HepG2 (cell line): ENCODE data around the gene CERS6. TPM values are rescaled to one million over a fixed set of nuclear protein-coding genes. Genes with fewer than 3 reads are reported as not detected.

Experiments used
- ATAC-seq: fragments of 200-7000 bp; cut with Tn5 transposase; 3 replicates; pipeline ENCODE4 v1.9.1; 2020; ENCODE audit warnings: mild to moderate bottlenecking, moderate library complexity
- BruUV-seq: library from RNA; stranded (reverse); fragments of 400-500 nt; replicated peaks from 2 replicates; lab custom pipeline; 2021; lab: Mats Ljungman, UMichigan
- CTCF ChIA-PET: fragments of 300-600 bp; formaldehyde crosslinking; extraction: SDS; loops from one replicate; lab custom pipeline; 2021; ENCODE audit warnings: low total read pairs, inconsistent platforms, low intra/inter-chr PET ratio; lab: Yijun Ruan, JAX
- POLR2A ChIA-PET: fragments of 350-600 bp; sonication (Branson Sonifier 250); formaldehyde crosslinking; loops from one replicate; lab custom pipeline; 2020; ENCODE audit warnings: antibody characterized with exemption, inconsistent platforms; lab: Yijun Ruan, JAX
- DNase-seq: peaks from one replicate; pipeline ENCODE4 v3.0.0-alpha.2; 2015; ENCODE audit warnings: low spot score
- FAIRE-seq: peaks from 3 replicates; lab custom pipeline; 2011; peaks lifted over from hg19 to GRCh38; lab: Jason Lieb, UNC
- H2AFZ ChIP-seq: one replicate; pipeline ENCODE4 v1.6.1; 2011; ENCODE audit warnings: low read length, inconsistent platforms
- H3K27ac ChIP-seq: fragments of 300-600 bp; 3 replicates; pipeline ENCODE4 v1.8.0; 2011; ENCODE audit warnings: mixed run types, mild to moderate bottlenecking, mixed read lengths, low read length, inconsistent platforms; ENCODE audit not compliant: insufficient read depth; ENCODE audit errors: extremely low read length
- H3K27me3 ChIP-seq, 2 experiments: fragments of 200-600 bp in 1 of 2; 2 replicates in 1 of 2; 3 replicates in 1 of 2; pipeline versions ENCODE4 v1.6.0 to v1.8.0; 2011; ENCODE audit warnings: low read length in 2 of 2, mild to moderate bottlenecking in 2 of 2, moderate library complexity in 2 of 2, inconsistent platforms in 1 of 2; ENCODE audit not compliant: insufficient read depth in 2 of 2, control insufficient read depth in 1 of 2
- H3K36me3 ChIP-seq, 2 experiments: fragments of 200-600 bp in 1 of 2; replicated peaks in 1 of 2; 2 replicates in 1 of 2; 3 replicates in 1 of 2; pipeline versions ENCODE4 v1.5.1 to v1.8.0; 2011; ENCODE audit warnings: low read length in 2 of 2, inconsistent platforms in 1 of 2; ENCODE audit not compliant: insufficient read depth in 2 of 2, control insufficient read depth in 1 of 2
- H3K4me1 ChIP-seq: 2 replicates; pipeline ENCODE4 v1.5.1; 2012; ENCODE audit warnings: low read length, inconsistent platforms; ENCODE audit not compliant: insufficient read depth
- H3K4me2 ChIP-seq: 2 replicates; pipeline ENCODE4 v1.6.0; 2011; ENCODE audit warnings: low read depth, low read length, inconsistent platforms
- H3K4me3 ChIP-seq, 3 experiments: fragments of 200-600 bp in 1 of 3; sonication (generic), shearing (Covaris generic) in 1 of 3; replicated peaks in 1 of 3; 2 replicates each; pipeline ENCODE4 v1.5.1; 2011 to 2016; ENCODE audit warnings: low read length in 3 of 3, inconsistent platforms in 2 of 3, low read depth in 2 of 3, mild to moderate bottlenecking in 2 of 3, control low read depth in 1 of 3, mixed read lengths in 1 of 3; ENCODE audit not compliant: insufficient read depth in 1 of 3
- H3K79me2 ChIP-seq: one replicate; pipeline ENCODE4 v1.6.1; 2011; ENCODE audit warnings: low read length, inconsistent platforms; ENCODE audit not compliant: insufficient read depth
- H3K9ac ChIP-seq: 2 replicates; pipeline ENCODE4 v1.6.0; 2011; ENCODE audit warnings: mild to moderate bottlenecking, low read depth, low read length, inconsistent platforms; ENCODE audit not compliant: insufficient read depth
- H3K9me3 ChIP-seq: 2 replicates; pipeline ENCODE4 v1.5.1; 2012; ENCODE audit warnings: mild to moderate bottlenecking, low read length
- H4K20me1 ChIP-seq: 2 replicates; pipeline ENCODE4 v1.6.0; 2011; ENCODE audit warnings: inconsistent platforms, mild to moderate bottlenecking, low read length, moderate library complexity; ENCODE audit not compliant: insufficient read depth
- CCDC6 ChIP-seq: sonication (generic); formaldehyde crosslinking; IDR thresholded peaks from 2 replicates; pipeline ENCODE4 v1.8.1; 2022; ENCODE audit warnings: mild to moderate bottlenecking, missing genetic modification reagents, moderate library complexity
- ETV5 ChIP-seq: IDR thresholded peaks from 2 replicates; pipeline ENCODE4 v1.6.1; 2018; ENCODE audit warnings: missing biosample characterization, missing genetic modification reagents, inconsistent platforms, borderline replicate concordance
- NFE2L2 ChIP-seq: fragments of 150-350 bp; IDR thresholded peaks from 2 replicates; pipeline ENCODE4 v1.6.1; 2014; ENCODE audit warnings: low read length
- U2AF1 ChIP-seq: fragments of 200-400 bp; formaldehyde crosslinking; optimal IDR thresholded peaks from 2 replicates; pipeline ENCODE3; 2017; ENCODE audit warnings: mild to moderate bottlenecking, low read depth, low read length
- ZBED4 ChIP-seq: sonication (generic); formaldehyde crosslinking; IDR thresholded peaks from 2 replicates; pipeline ENCODE4 v1.4.0; 2020; ENCODE audit warnings: missing genetic modification reagents, borderline replicate concordance
- ZFAT ChIP-seq: sonication (generic); formaldehyde crosslinking; conservative IDR thresholded peaks from 2 replicates; pipeline ENCODE4 v1.8.1; 2023; ENCODE audit warnings: missing genetic modification reagents, inconsistent platforms
- ZHX1 ChIP-seq: sonication (generic); formaldehyde crosslinking; IDR thresholded peaks from 2 replicates; pipeline ENCODE4 v1.8.1; 2022; ENCODE audit warnings: low read depth, mild to moderate bottlenecking, missing genetic modification reagents
- ZNF460 ChIP-seq: sonication (generic); formaldehyde crosslinking; IDR thresholded peaks from 2 replicates; pipeline ENCODE4 v1.5.1; 2020; ENCODE audit warnings: missing genetic modification reagents, mild to moderate bottlenecking, borderline replicate concordance
- ZNF513 ChIP-seq: sonication (generic); formaldehyde crosslinking; conservative IDR thresholded peaks from 2 replicates; pipeline ENCODE4 v1.5.0; 2020; ENCODE audit warnings: missing genetic modification reagents
- ZNF816 ChIP-seq: sonication (generic); formaldehyde crosslinking; IDR thresholded peaks from 2 replicates; pipeline ENCODE4 v1.8.0; 2022; ENCODE audit warnings: missing genetic modification reagents, mild to moderate bottlenecking, borderline replicate concordance
- WGBS: methylation state at CpG from one replicate; pipeline ENCODE4 v1.1.6; 2017; ENCODE audit warnings: low lambda C conversion rate; 5-methylcytosine and 5-hydroxymethylcytosine counted together
- in situ Hi-C: cut with HindIII; loops from 2 replicates; pipeline ENCODE4 v1.10.0; 2017; ENCODE audit warnings: low pct_unique_long_range_greater_than_20kb; ENCODE audit not compliant: extremely low pct_ligation_motif_present
- intact Hi-C: fragments of 100-400 bp; cut with micrococcal nuclease; formaldehyde crosslinking; loops from one replicate; pipeline ENCODE4 v1.10.0; 2022; ENCODE audit not compliant: unreplicated experiment
- polyA plus RNA-seq, 8 experiments: library from polyadenylated mRNA; depleted of rRNA in 3 of 8; stranded (reverse) in 7 of 8; unstranded in 1 of 8; fragments of >200 nt; fragmentation: Illumina TruSeq in 4 of 8; extraction: Trizol in 4 of 8; gene quantifications; 2 replicates each; pipeline versions ENCODE4 v1.2.1 to v1.2.3, GENCODE V29; 2011 to 2016; ENCODE audit warnings: low read depth in 4 of 8, missing spikeins in 1 of 8, mixed read lengths in 1 of 8; ENCODE audit not compliant: insufficient read depth in 1 of 8
- total RNA-seq, 5 experiments: library from RNA; depleted of rRNA; stranded (reverse); fragments of >200 nt; fragmentation: Illumina TruSeq; extraction: Trizol; gene quantifications; 2 replicates each; pipeline ENCODE4 v1.2.3, GENCODE V29; 2016; ENCODE audit warnings: low read depth in 1 of 5
- TF ChIP-seq, protein P1 (sequence below): IDR thresholded peaks from 2 replicates; pipeline ENCODE4 v1.6.1; 2016; ENCODE audit warnings: missing compliant biosample characterization, missing genetic modification reagents, borderline replicate concordance

Gene CERS6
- total and polyA plus RNA-seq, 2 of the 13 experiments (the other 11 are each of a cell fraction or from before 2014, with no cell fraction given): 10.1 to 20.3 TPM

DNA sequence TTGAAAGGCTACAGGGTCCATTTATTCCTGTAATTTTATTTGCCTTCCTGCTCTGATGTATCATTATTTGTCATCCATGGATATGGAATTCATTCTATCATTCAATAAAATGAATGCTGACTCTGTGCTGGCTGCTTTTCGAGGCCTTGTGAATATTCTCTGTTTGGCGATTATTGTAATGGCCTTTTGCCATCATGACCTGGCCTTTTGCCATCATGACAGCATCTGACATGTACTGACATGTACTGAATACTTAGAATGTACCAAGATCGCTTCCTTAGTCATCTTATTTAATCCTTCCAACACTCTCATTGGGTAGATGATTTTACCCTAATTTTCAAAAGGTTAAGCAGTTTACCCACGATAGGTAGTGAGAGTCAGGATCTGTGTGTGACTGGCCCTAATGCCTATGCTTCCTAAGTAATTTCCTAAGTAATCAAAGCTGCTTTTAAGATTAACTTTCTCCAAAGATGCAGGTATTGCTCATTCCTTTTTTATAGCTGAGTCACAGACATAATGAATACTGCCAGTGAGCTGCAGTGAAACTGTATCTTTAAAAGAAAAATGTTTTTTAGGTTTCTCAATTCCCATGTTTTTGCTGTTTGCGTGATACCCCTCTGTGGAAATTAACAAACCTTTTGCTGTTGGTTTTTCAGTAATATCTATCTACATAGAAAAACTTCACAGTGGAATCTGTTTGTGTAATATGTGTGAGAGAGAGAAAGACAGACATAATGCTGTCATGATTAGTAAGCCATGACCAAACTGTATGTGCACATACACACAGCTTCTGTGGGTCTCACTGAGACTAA, 127.8 kb downstream of the CERS6 start:
- BruUV-seq: no TSS peak
- Histone ChIP-seq H3K4me1 (no peaks in the 10 kb centered on the region), H3K4me3 (no peak overlapping the region), H3K27ac (no peak overlapping the region), H3K9ac (no peak overlapping the region), H3K36me3 (peaks cover 0 to 4% of the 10 kb centered on the region in 2 experiments; a peak in 2 of 5 replicates), H3K27me3 (no peaks in the 10 kb centered on the region), H3K9me3 (no peaks in the 10 kb centered on the region), H3K4me2 (no peak overlapping the region), H3K79me2 (no peaks in the 10 kb centered on the region), H2AFZ (no peak overlapping the region), H4K20me1 (no peaks in the 10 kb centered on the region)
- FAIRE-seq (no peak), ATAC-seq (no peak), DNase-seq (no peak)
- TF ChIP-seq ETV5 (CRISPR knock-in tag): no peak
- TF ChIP-seq ZNF460 (CRISPR knock-in tag): no peak
- TF ChIP-seq ZFAT (CRISPR knock-in tag): no peak
- TF ChIP-seq NFE2L2: no peak
- TF ChIP-seq ZBED4 (CRISPR knock-in tag): no peak
- TF ChIP-seq, protein P1, sequence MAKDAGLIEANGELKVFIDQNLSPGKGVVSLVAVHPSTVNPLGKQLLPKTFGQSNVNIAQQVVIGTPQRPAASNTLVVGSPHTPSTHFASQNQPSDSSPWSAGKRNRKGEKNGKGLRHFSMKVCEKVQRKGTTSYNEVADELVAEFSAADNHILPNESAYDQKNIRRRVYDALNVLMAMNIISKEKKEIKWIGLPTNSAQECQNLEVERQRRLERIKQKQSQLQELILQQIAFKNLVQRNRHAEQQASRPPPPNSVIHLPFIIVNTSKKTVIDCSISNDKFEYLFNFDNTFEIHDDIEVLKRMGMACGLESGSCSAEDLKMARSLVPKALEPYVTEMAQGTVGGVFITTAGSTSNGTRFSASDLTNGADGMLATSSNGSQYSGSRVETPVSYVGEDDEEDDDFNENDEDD (CRISPR knock-in tag): no peak
- TF ChIP-seq ZHX1 (CRISPR knock-in tag): no peak
- no peak for TF ChIP-seq CCDC6 (CRISPR knock-in tag)
- no peak for TF ChIP-seq ZNF513 (CRISPR knock-in tag)
- TF ChIP-seq U2AF1: no peak
- no peak for TF ChIP-seq ZNF816 (CRISPR knock-in tag)
- intact Hi-C loops: no loop called here
- 98% methylated on average over 5 of the region's 5 CpGs for WGBS
- in situ Hi-C loops: no loop called here
- POLR2A ChIA-PET: no interaction called here
- CTCF ChIA-PET: no interaction called here
